Sciatic nerve (tissue), 2 donors: ENCODE results near the gene TMCO6. TPM values are rescaled to one million over a fixed set of nuclear protein-coding genes. Genes with fewer than 3 reads are reported as not detected.
"Not testable (repeated sequence)": the region's sequence is repeated elsewhere in the genome, so short reads cannot be mapped to it uniquely, and the experiment has no call there.

Experiments used
- ATAC-seq: fragments of 200-7000 bp; cut with Tn5 transposase; one replicate; pipeline ENCODE4 v1.9.1; 2020; ENCODE audit warnings: mild to moderate bottlenecking, moderate library complexity
- DNase-seq: peaks from one replicate; pipeline ENCODE4 v3.0.0-alpha.2; 2020; ENCODE audit warnings: low spot score
- intact Hi-C: fragments of 100-400 bp; cut with DNase I; formaldehyde crosslinking; loops from one replicate; pipeline ENCODE4 v1.14.2; 2022
- microRNA-seq: library from miRNA; unstranded; fragments of <30 nt; microRNA quantifications from one replicate; pipeline ENCODE4 v1.2.0, GENCODE V29; 2020
- total RNA-seq: library from RNA; stranded (reverse); fragmentation: NEBNext Ultra II Directional; extraction: Animal tissue kit (Norgen Biotek cat#: 25700); gene quantifications from one replicate; pipeline ENCODE4 v1.2.1, GENCODE V29; 2021
- donor health status: DM: no; HTN: no; CAD: no.
- donor health status: DM: no; HTN: no; CAD: no.

The TMCO6 gene
- total RNA-seq, 1 donor from 2014 or later: 20.1 TPM

- ATAC-seq (peak; percentile 99), DNase-seq (peak; percentile 97)
- intact Hi-C loops: no loop called here
Measured at GRCh38 chr5:140664359-140665119, 25.3 kb downstream of the TMCO6 start, which contains the start of gene WDR55. Gene WDR55 (plus strand): TSS chr5:140664904. CDS start chr5:140664913, 9 bp downstream.

GRCh38 chr5:140671035-140671434, 31.8 kb downstream of the TMCO6 start:
- ATAC-seq, DNase-seq, intact Hi-C loops: not testable (repeated sequence)

- intact Hi-C loops: no loop called here
Measured at GRCh38 chr5:140671472-140672125, 32.3 kb downstream of the TMCO6 start.

GRCh38 chr5:140672455-140673186, 33.4 kb downstream of the TMCO6 start:
- no peak for DNase-seq

More at GRCh38 chr5:140671472-140672125, 32.3 kb downstream of the TMCO6 start:
- ATAC-seq (no peak), DNase-seq (no peak)

GRCh38 chr5:140673187-140673976, 34.1 kb downstream of the TMCO6 start, which contains the start of gene DND1:
Gene DND1 (minus strand): TSS chr5:140673576. CDS start chr5:140673542, 34 bp downstream.
- ATAC-seq (no peak), DNase-seq (no peak)
- intact Hi-C loops: no loop called here

More at GRCh38 chr5:140672455-140673186, 33.4 kb downstream of the TMCO6 start:
- intact Hi-C loops: no loop called here
- peak; percentile 27 for ATAC-seq

- ATAC-seq (no peak), DNase-seq (no peak)
- intact Hi-C loops: no loop called here
Measured at GRCh38 chr5:140674211-140674610, 35.0 kb downstream of the TMCO6 start.

- DNase-seq (no peak), ATAC-seq (no peak)
- intact Hi-C loops: no loop called here
Measured at GRCh38 chr5:140674629-140675028, 35.4 kb downstream of the TMCO6 start.

- DNase-seq (no peak), ATAC-seq (no peak)
- intact Hi-C loops: no loop called here
Measured at GRCh38 chr5:140677947-140678346, 38.7 kb downstream of the TMCO6 start.

GRCh38 chr5:140678993-140679392, 39.7 kb downstream of the TMCO6 start:
- no peak for ATAC-seq
- intact Hi-C loops: no loop called here
- no peak for DNase-seq

- ATAC-seq: no peak
- no peak for DNase-seq
- intact Hi-C loops: no loop called here
Measured at GRCh38 chr5:140690376-140690932, 51.2 kb downstream of the TMCO6 start.

GRCh38 chr5:140690941-140691924, 52.0 kb downstream of the TMCO6 start, which contains the start of the genes HARS1 and HARS2:
Gene HARS1 (minus strand): TSS chr5:140691370. CDS start chr5:140691304, 66 bp downstream.
Gene HARS2 (plus strand): TSS chr5:140691455. CDS start chr5:140691649, 194 bp downstream.
- ATAC-seq (peak; percentile 99), DNase-seq (peak; percentile 90)
- intact Hi-C loops: no loop called here

- ATAC-seq: no peak
- intact Hi-C loops: no loop called here
- DNase-seq: no peak
Measured at GRCh38 chr5:140694276-140694675, 55.0 kb downstream of the TMCO6 start.

Small RNAs within 50 kb of the gene (microRNA-seq; reads per million reads assigned to microRNA genes)
- 1.8 reads per million for gene MIR3655

Other genes with a start within 250 kb of the TMCO6 start
- 144 TPM for gene ANKHD1, start 237.6 kb upstream of the TMCO6 start, total RNA-seq
- gene EIF4EBP3, start 91.8 kb upstream of the TMCO6 start, total RNA-seq: 12.6 TPM
- gene SRA1, start 82.0 kb upstream of the TMCO6 start, total RNA-seq: 23.2 TPM
- gene APBB3, start 74.9 kb upstream of the TMCO6 start, total RNA-seq: 43.1 TPM
- gene SLC35A4, start 74.6 kb upstream of the TMCO6 start, total RNA-seq: 37.9 TPM
- gene CD14, start 6.3 kb upstream of the TMCO6 start, total RNA-seq: 107 TPM
- gene NDUFA2, start 8.2 kb downstream of the TMCO6 start, total RNA-seq: 39.8 TPM
- gene IK, start 8.4 kb downstream of the TMCO6 start, total RNA-seq: 89.6 TPM
- 16.0 TPM for gene WDR55, start 25.5 kb downstream of the TMCO6 start, total RNA-seq
- gene DND1, start 34.1 kb downstream of the TMCO6 start, total RNA-seq: 1.4 TPM
- gene HARS1, start 51.9 kb downstream of the TMCO6 start, total RNA-seq: 43.3 TPM
- gene HARS2, start 52.0 kb downstream of the TMCO6 start, total RNA-seq: 27.1 TPM
- gene ZMAT2, start 61.0 kb downstream of the TMCO6 start, total RNA-seq: 36.9 TPM
- not detected for gene PCDHA1, start 146.7 kb downstream of the TMCO6 start, total RNA-seq
- gene PCDHA2, start 155.4 kb downstream of the TMCO6 start, total RNA-seq: 0.13 TPM
- gene PCDHA3, start 161.6 kb downstream of the TMCO6 start, total RNA-seq: 0.71 TPM
- 0.85 TPM for gene PCDHA4, start 167.6 kb downstream of the TMCO6 start, total RNA-seq
- 0.27 TPM for gene PCDHA5, start 182.2 kb downstream of the TMCO6 start, total RNA-seq
- gene PCDHA6, start 188.5 kb downstream of the TMCO6 start, total RNA-seq: 0.76 TPM
- 0.45 TPM for gene PCDHA7, start 194.8 kb downstream of the TMCO6 start, total RNA-seq
- 0.40 TPM for gene PCDHA8, start 201.7 kb downstream of the TMCO6 start, total RNA-seq
- gene PCDHA9, start 208.9 kb downstream of the TMCO6 start, total RNA-seq: 0.45 TPM
- 2.9 TPM for gene PCDHA10, start 216.4 kb downstream of the TMCO6 start, total RNA-seq
- gene PCDHA11, start 229.5 kb downstream of the TMCO6 start, total RNA-seq: 1.4 TPM
- 5.8 TPM for gene PCDHA12, start 235.9 kb downstream of the TMCO6 start, total RNA-seq
- gene PCDHA13, start 242.7 kb downstream of the TMCO6 start, total RNA-seq: 0.85 TPM